ENCODE results near the gene CCDC91. TPM values are rescaled to one million over a fixed set of nuclear protein-coding genes. Genes with fewer than 3 reads are reported as not detected.
A peak's percentile ranks its signal among the peaks of the same experiment; 100 is the strongest.
"Not testable (repeated sequence)": the region's sequence is repeated elsewhere in the genome, so short reads cannot be mapped to it uniquely, and the experiment has no call there.

Gene CCDC91
- total RNA-seq, 1 experiment from 2014 or later, result 35.9 TPM

DNA sequence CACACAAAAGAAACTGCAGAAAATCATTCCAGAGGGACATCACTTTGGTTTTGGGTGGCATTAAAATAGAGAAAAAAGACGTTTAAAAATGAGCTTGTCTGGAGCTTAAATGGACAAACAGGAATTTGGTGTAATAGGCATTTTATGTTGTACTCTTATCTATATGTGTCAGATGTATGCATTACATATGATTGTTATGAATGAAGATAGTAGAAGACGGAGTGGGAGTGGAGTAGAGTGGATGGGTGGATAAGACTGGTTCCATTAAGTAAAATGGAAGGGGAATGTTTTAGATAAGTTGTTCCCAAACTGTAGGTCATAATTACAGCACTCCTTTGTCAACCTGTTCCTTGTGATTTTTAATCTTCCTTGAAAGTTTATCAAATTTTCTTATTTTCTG, 1.9 kb downstream of the CCDC91 start:
- ChIA-PET CTCF (interaction anchor here (0.7 to 1.3 kb wide), 5 partner anchors 20 to 680 kb away, joined by 3 to 6 read pairs (median 3); no protein-coding TSS in a partner anchor), POLR2A (interaction anchor here (0.6 to 3.7 kb wide), 11 partner anchors 13 to 772 kb away, joined by 3 to 53 read pairs (median 4); no protein-coding TSS in a partner anchor)
- BruUV-seq (replicated peaks), result no TSS peak

DNA sequence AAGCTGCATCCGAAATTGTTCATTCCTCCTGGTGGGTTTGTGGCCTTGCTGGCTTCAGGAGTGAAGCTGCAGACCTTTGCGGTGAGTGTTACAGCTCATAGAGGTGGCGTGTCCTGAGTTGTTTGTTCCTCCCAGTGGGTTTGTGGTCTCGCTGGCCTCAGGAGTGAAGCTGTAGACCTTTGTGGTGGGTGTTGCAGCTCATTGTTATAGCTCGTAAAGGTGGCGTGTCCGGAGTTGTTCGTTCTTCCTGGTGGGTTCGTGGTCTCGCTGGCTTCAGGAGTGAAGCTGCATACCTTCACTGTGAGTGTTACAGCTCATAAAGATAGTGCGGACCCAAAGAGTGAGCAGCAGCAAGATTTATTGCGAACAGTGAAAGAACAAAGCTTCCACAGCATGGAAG, 4.4 kb downstream of the CCDC91 start:
- not testable (repeated sequence) for H3K36me3 Mint-ChIP-seq (ENCODE audit: insufficient read depth, unreplicated experiment); H3K27me3 Mint-ChIP-seq (ENCODE audit: insufficient read depth, unreplicated experiment); H3K4me3 Mint-ChIP-seq (ENCODE audit: unreplicated experiment); BruUV-seq (replicated peaks); DNase-seq (ENCODE audit: unreplicated experiment); H3K9me3 Mint-ChIP-seq (ENCODE audit: unreplicated experiment); H3K27ac Mint-ChIP-seq (ENCODE audit: low read depth, unreplicated experiment)
- POLR2A ChIA-PET, result interaction anchor here (0.6 kb wide), 1 partner anchor 374 kb away, joined by 3 read pairs; no protein-coding TSS in a partner anchor
- intact Hi-C loops (cut with micrococcal nuclease), result loop anchor here (5.0 kb wide), 1 partner anchor 343 kb away; no protein-coding TSS in a partner anchor
- H3K4me1 Mint-ChIP-seq (ENCODE audit: insufficient read depth, unreplicated experiment), result peaks cover 15% of the 10 kb centered on the region
- CTCF ChIA-PET, result interaction anchor here (0.6 to 0.7 kb wide), 2 partner anchors 116 to 173 kb away, joined by 3 to 4 read pairs; no protein-coding TSS in a partner anchor

More for the DNA sequence above, 1.9 kb downstream of the CCDC91 start:
- Mint-ChIP-seq H3K9me3 (ENCODE audit: unreplicated experiment) (no peaks in the 10 kb centered on the region), H3K27me3 (ENCODE audit: insufficient read depth, unreplicated experiment) (no peaks in the 10 kb centered on the region), H3K27ac (ENCODE audit: low read depth, unreplicated experiment) (peak overlapping the region; percentile 98), H3K4me3 (ENCODE audit: unreplicated experiment) (peak overlapping the region; percentile 94), H3K36me3 (ENCODE audit: insufficient read depth, unreplicated experiment) (no peaks in the 10 kb centered on the region), H3K4me1 (ENCODE audit: insufficient read depth, unreplicated experiment) (peaks cover 15% of the 10 kb centered on the region)
- intact Hi-C loops (cut with micrococcal nuclease), result loop anchor here (5.0 kb wide), 1 partner anchor 345 kb away; no protein-coding TSS in a partner anchor
- no peak for DNase-seq (ENCODE audit: unreplicated experiment)
- TF ChIP-seq, protein P1, sequence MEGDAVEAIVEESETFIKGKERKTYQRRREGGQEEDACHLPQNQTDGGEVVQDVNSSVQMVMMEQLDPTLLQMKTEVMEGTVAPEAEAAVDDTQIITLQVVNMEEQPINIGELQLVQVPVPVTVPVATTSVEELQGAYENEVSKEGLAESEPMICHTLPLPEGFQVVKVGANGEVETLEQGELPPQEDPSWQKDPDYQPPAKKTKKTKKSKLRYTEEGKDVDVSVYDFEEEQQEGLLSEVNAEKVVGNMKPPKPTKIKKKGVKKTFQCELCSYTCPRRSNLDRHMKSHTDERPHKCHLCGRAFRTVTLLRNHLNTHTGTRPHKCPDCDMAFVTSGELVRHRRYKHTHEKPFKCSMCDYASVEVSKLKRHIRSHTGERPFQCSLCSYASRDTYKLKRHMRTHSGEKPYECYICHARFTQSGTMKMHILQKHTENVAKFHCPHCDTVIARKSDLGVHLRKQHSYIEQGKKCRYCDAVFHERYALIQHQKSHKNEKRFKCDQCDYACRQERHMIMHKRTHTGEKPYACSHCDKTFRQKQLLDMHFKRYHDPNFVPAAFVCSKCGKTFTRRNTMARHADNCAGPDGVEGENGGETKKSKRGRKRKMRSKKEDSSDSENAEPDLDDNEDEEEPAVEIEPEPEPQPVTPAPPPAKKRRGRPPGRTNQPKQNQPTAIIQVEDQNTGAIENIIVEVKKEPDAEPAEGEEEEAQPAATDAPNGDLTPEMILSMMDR (IDR thresholded peaks at IDR 0.05; ENCODE audit: unreplicated experiment), result no peak

DNA sequence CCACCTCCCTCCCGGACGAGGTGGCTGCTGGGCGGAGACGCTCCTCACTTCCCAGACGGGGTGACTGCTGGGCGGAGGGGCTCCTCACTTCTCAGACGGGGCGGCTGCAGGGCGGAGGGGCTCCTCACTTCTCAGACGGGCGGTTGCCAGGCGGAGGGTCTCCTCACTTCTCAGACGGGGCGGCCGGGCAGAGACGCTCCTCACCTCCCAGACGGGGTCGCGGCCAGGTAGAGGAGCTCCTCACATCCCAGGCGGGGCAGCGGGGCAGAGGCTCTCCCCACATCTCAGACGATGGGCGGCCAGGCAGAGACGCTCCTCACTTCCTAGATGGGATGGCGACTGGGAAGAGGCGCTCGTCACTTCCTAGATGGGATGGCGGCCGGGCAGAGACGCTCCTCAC, 10.9 kb downstream of the CCDC91 start:
- intact Hi-C loops (cut with micrococcal nuclease); DNase-seq (ENCODE audit: unreplicated experiment); H3K36me3 Mint-ChIP-seq (ENCODE audit: insufficient read depth, unreplicated experiment); H3K4me3 Mint-ChIP-seq (ENCODE audit: unreplicated experiment); H3K27me3 Mint-ChIP-seq (ENCODE audit: insufficient read depth, unreplicated experiment); H3K4me1 Mint-ChIP-seq (ENCODE audit: insufficient read depth, unreplicated experiment); H3K27ac Mint-ChIP-seq (ENCODE audit: low read depth, unreplicated experiment); POLR2A ChIA-PET; BruUV-seq (replicated peaks): not testable (repeated sequence)
- CTCF ChIA-PET, result interaction anchor here (0.7 kb wide), 1 partner anchor 51 kb away, joined by 3 read pairs; no protein-coding TSS in a partner anchor
- peaks cover 12% of the 10 kb centered on the region for H3K9me3 Mint-ChIP-seq (ENCODE audit: unreplicated experiment)

DNA sequence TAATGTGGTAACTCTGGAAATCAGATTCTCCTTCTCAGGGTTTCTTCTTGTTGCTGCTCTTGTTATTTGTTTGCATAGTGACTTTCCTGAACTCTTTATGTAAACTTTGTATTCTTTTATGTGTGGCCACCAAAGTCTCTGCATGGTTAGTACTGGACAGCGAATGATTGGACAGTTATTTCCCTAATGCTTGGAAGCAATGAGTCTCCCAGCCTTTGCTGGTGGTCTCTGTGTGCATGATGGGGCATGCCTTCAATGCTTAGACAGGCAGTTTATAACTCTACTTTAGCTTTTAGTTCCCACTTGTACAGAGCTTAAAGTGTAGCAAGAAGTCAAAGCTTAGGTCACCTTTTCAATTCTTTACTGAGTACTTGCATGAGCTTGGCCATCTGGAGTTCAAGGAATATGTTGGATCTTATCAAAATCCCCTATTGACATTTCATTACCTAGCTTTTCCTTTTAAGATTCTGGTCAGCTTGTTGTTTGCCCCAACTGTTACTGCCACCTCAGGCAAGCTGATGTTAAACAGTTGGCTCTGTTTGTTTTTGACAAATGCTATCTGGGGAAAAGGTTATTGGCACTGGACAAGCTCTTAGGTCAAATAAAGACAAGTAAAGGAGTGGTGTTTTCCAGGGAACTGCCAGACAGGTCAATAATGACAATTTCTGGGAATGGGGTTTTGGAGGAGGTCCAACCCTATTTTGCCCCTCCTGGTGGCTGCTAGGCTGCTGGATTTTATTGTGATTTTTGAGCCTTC, 12.3 kb downstream of the CCDC91 start:
- DNase-seq (ENCODE audit: unreplicated experiment), result no peak
- Mint-ChIP-seq H3K4me3 (ENCODE audit: unreplicated experiment) (no peak overlapping the region), H3K27me3 (ENCODE audit: insufficient read depth, unreplicated experiment) (no peaks in the 10 kb centered on the region), H3K27ac (ENCODE audit: low read depth, unreplicated experiment) (no peak overlapping the region), H3K9me3 (ENCODE audit: unreplicated experiment) (peaks cover 12% of the 10 kb centered on the region), H3K36me3 (ENCODE audit: insufficient read depth, unreplicated experiment) (no peaks in the 10 kb centered on the region), H3K4me1 (ENCODE audit: insufficient read depth, unreplicated experiment) (no peaks in the 10 kb centered on the region)
- CTCF ChIA-PET, result interaction anchor here (0.7 kb wide), 1 partner anchor 403 kb away, joined by 3 read pairs; no protein-coding TSS in a partner anchor
- BruUV-seq (replicated peaks), result no TSS peak
- TF ChIP-seq, protein P1 (IDR thresholded peaks at IDR 0.05; ENCODE audit: unreplicated experiment), result no peak
- intact Hi-C loops (cut with micrococcal nuclease), result no loop called here
- POLR2A ChIA-PET, result no interaction called here

DNA sequence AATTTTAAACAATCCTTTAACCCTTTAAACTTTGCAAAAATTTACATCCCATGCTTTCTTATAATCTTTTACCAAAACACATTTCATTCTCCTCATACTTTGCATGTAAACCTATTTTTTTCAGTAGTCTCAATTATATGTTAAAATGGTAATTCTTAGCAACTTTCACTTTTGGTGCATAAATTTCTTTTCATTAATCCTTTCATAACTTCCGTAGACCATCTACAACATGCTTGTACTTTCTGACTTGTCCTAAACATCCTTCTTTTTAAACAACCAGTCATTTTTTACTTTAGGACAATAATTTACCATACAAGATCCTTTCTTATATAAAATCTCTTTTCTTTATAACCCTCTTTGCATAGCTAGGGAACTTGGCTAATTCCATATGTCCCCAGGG, 19.5 kb downstream of the CCDC91 start:
- Mint-ChIP-seq H3K36me3 (ENCODE audit: insufficient read depth, unreplicated experiment) (peaks cover 12% of the 10 kb centered on the region), H3K27me3 (ENCODE audit: insufficient read depth, unreplicated experiment) (no peaks in the 10 kb centered on the region), H3K27ac (ENCODE audit: low read depth, unreplicated experiment) (no peak overlapping the region), H3K4me3 (ENCODE audit: unreplicated experiment) (no peak overlapping the region), H3K4me1 (ENCODE audit: insufficient read depth, unreplicated experiment) (no peaks in the 10 kb centered on the region), H3K9me3 (ENCODE audit: unreplicated experiment) (peaks cover 3% of the 10 kb centered on the region)
- no TSS peak for BruUV-seq (replicated peaks)
- TF ChIP-seq, protein P1 (IDR thresholded peaks at IDR 0.05; ENCODE audit: unreplicated experiment), result no peak
- ChIA-PET POLR2A (interaction anchor here (1.7 kb wide), 1 partner anchor 18 kb away, joined by 6 read pairs; no protein-coding TSS in a partner anchor), CTCF (no interaction called here)
- intact Hi-C loops (cut with micrococcal nuclease), result no loop called here
- DNase-seq (ENCODE audit: unreplicated experiment), result peak; percentile 41

Measured in MCF 10A (cell line).